HL-60 (cell line): ENCODE measurements around the gene C12orf75.
"Not testable (repeated sequence)": the region's sequence is repeated elsewhere in the genome, so short reads cannot be mapped to it uniquely, and the experiment has no call there.

Experiments used
- DNase-seq, 2 experiments: peaks; one replicate each; pipeline ENCODE4 v3.0.0-alpha.2; 2010 to 2020; ENCODE audit warnings: low read depth in 1 of 2, low spot score in 1 of 2
- H3K27ac ChIP-seq: fragments of 250-450 bp; sonication (Bioruptor Pico); replicated peaks from 2 replicates; pipeline ENCODE4 v1.5.1; 2020; ENCODE audit warnings: mild to moderate bottlenecking, moderate library complexity
- H3K27me3 ChIP-seq: fragments of 250-450 bp; sonication (Bioruptor Pico); 2 replicates; pipeline ENCODE4 v1.5.1; 2021; ENCODE audit warnings: mild to moderate bottlenecking, moderate library complexity; ENCODE audit not compliant: insufficient read depth, poor library complexity, severe bottlenecking
- H3K4me3 ChIP-seq: replicated peaks from 2 replicates; pipeline ENCODE4 v1.5.1; 2011; ENCODE audit warnings: mild to moderate bottlenecking, control low read depth, low read length; ENCODE audit not compliant: insufficient read depth
- GABPA ChIP-seq: IDR thresholded peaks from 2 replicates; pipeline ENCODE4 v1.6.1; 2012; ENCODE audit warnings: low read depth
- POLR2AphosphoS5 ChIP-seq: IDR thresholded peaks from 2 replicates; pipeline ENCODE4 v1.6.1; 2012; ENCODE audit warnings: low read depth
- SPI1 ChIP-seq: IDR thresholded peaks from 2 replicates; pipeline ENCODE4 v1.6.1; 2012; ENCODE audit warnings: low read depth, mild to moderate bottlenecking, borderline replicate concordance
- TF ChIP-seq, protein P1 (sequence below): IDR thresholded peaks from 2 replicates; pipeline ENCODE4 v1.6.1; 2012; ENCODE audit warnings: low read depth; ENCODE audit not compliant: insufficient replicate concordance
- TF ChIP-seq, protein P2 (sequence below): IDR thresholded peaks from one replicate; pipeline ENCODE4 v1.5.1; 2011; ENCODE audit warnings: low read length, control low read depth, inconsistent platforms; ENCODE audit not compliant: insufficient read depth

The C12orf75 gene

DNA sequence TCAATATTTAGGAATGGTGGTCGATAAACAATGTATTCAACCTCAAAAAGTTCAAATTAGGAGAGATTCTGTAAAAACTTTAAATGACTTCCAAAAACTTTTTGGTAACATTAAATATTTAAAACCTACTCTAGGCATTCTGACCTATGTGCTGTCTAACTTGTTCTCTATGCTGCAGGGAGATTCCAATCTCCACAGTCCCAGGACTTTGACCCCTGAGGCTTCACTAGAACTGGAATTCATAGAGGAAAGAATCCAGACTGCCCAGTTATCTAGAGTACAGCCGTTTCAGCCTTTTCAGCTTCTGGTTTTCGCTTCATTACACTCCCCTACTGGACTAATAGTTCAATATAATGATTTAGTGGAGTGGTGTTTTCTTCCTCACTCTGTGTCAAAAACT is 21.1 kb upstream of the C12orf75 start:
- H3K27me3 ChIP-seq, H3K4me3 ChIP-seq, DNase-seq, H3K27ac ChIP-seq: not testable (repeated sequence)

- not testable (repeated sequence) for H3K4me3 ChIP-seq, H3K27me3 ChIP-seq, DNase-seq, H3K27ac ChIP-seq
These were observed 19.9 kb upstream of the C12orf75 start for GRCh38 chr12:105310476-105311085.

GRCh38 chr12:105311936-105312335 is 18.6 kb upstream of the C12orf75 start:
- H3K27ac ChIP-seq, H3K27me3 ChIP-seq, DNase-seq, H3K4me3 ChIP-seq: not testable (repeated sequence)

- H3K4me3 ChIP-seq, DNase-seq, H3K27ac ChIP-seq, H3K27me3 ChIP-seq: not testable (repeated sequence)
These were observed 16.7 kb upstream of the C12orf75 start for GRCh38 chr12:105313755-105314154.

DNA sequence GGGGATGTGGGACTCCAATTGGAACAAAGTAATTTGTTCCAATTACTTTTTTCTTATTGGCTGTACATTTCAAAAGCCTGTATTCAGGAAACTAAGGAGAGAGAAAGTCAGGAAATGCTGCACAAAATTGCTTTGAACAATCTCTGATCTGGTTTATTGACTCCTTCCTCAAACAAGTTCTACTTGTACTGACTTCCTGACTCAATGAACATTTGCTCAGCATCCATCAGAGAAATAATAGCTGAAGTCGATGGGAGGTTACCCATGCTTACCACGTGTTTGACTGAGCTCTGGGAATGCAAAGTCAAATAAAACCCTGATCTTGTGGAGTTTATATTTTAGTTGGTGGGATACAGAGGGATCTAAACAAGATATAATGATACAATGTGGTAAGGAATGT is 15.4 kb upstream of the C12orf75 start:
- DNase-seq, result no peak
- Histone ChIP-seq H3K27me3 (peaks cover 5% of the 10 kb centered on the region), H3K27ac (no peak overlapping the region), H3K4me3 (no peak overlapping the region)
- TF ChIP-seq, protein P1, sequence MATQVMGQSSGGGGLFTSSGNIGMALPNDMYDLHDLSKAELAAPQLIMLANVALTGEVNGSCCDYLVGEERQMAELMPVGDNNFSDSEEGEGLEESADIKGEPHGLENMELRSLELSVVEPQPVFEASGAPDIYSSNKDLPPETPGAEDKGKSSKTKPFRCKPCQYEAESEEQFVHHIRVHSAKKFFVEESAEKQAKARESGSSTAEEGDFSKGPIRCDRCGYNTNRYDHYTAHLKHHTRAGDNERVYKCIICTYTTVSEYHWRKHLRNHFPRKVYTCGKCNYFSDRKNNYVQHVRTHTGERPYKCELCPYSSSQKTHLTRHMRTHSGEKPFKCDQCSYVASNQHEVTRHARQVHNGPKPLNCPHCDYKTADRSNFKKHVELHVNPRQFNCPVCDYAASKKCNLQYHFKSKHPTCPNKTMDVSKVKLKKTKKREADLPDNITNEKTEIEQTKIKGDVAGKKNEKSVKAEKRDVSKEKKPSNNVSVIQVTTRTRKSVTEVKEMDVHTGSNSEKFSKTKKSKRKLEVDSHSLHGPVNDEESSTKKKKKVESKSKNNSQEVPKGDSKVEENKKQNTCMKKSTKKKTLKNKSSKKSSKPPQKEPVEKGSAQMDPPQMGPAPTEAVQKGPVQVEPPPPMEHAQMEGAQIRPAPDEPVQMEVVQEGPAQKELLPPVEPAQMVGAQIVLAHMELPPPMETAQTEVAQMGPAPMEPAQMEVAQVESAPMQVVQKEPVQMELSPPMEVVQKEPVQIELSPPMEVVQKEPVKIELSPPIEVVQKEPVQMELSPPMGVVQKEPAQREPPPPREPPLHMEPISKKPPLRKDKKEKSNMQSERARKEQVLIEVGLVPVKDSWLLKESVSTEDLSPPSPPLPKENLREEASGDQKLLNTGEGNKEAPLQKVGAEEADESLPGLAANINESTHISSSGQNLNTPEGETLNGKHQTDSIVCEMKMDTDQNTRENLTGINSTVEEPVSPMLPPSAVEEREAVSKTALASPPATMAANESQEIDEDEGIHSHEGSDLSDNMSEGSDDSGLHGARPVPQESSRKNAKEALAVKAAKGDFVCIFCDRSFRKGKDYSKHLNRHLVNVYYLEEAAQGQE, result no peak
- TF ChIP-seq GABPA (no peak), POLR2AphosphoS5 (no peak), SPI1 (no peak)
- TF ChIP-seq, protein P2, sequence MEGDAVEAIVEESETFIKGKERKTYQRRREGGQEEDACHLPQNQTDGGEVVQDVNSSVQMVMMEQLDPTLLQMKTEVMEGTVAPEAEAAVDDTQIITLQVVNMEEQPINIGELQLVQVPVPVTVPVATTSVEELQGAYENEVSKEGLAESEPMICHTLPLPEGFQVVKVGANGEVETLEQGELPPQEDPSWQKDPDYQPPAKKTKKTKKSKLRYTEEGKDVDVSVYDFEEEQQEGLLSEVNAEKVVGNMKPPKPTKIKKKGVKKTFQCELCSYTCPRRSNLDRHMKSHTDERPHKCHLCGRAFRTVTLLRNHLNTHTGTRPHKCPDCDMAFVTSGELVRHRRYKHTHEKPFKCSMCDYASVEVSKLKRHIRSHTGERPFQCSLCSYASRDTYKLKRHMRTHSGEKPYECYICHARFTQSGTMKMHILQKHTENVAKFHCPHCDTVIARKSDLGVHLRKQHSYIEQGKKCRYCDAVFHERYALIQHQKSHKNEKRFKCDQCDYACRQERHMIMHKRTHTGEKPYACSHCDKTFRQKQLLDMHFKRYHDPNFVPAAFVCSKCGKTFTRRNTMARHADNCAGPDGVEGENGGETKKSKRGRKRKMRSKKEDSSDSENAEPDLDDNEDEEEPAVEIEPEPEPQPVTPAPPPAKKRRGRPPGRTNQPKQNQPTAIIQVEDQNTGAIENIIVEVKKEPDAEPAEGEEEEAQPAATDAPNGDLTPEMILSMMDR, result no peak

GRCh38 chr12:105315726-105316125 is 14.8 kb upstream of the C12orf75 start:
- Histone ChIP-seq H3K4me3 (no peak overlapping the region), H3K27me3 (peaks cover 5% of the 10 kb centered on the region), H3K27ac (no peak overlapping the region)
- TF ChIP-seq GABPA, result no peak
- TF ChIP-seq POLR2AphosphoS5, result no peak
- no peak for TF ChIP-seq SPI1
- TF ChIP-seq, protein P1, result no peak
- TF ChIP-seq, protein P2, result no peak
- DNase-seq, result no peak
